Neural progenitor cell (in vitro differentiated cells): ENCODE results near the gene CBX1. TPM values are rescaled to one million over a fixed set of nuclear protein-coding genes. Genes with fewer than 3 reads are reported as not detected.
"Not testable (repeated sequence)": the region's sequence is repeated elsewhere in the genome, so short reads cannot be mapped to it uniquely, and the experiment has no call there.

Experiments used
- DNase-seq: peaks from one replicate; pipeline ENCODE4 v3.0.0-alpha.2; 2016; ENCODE audit warnings: low spot score
- H2AFZ ChIP-seq: fragments of 200-600 bp; sonication (generic); replicated peaks from 2 replicates; pipeline ENCODE4 v1.6.1; 2016; ENCODE audit warnings: antibody characterized with exemption
- H3F3A ChIP-seq: fragments of 200-600 bp; sonication (generic); 2 replicates; pipeline ENCODE4 v1.6.1; 2016; ENCODE audit warnings: antibody characterized with exemption, low read depth
- H3K27ac ChIP-seq: fragments of 200-600 bp; sonication (generic); 2 replicates; pipeline ENCODE4 v1.5.1; 2016; ENCODE audit warnings: mild to moderate bottlenecking
- H3K27me3 ChIP-seq: fragments of 200-600 bp; sonication (generic); 2 replicates; pipeline ENCODE4 v1.6.1; 2016; ENCODE audit warnings: mild to moderate bottlenecking, moderate library complexity
- H3K36me3 ChIP-seq: fragments of 200-600 bp; sonication (generic); 2 replicates; pipeline ENCODE4 v1.5.1; 2016
- H3K4me1 ChIP-seq: fragments of 200-600 bp; sonication (generic); 2 replicates; pipeline ENCODE4 v1.6.1; 2016; ENCODE audit warnings: mixed run types
- H3K4me2 ChIP-seq: fragments of 200-600 bp; sonication (generic); 2 replicates; pipeline ENCODE4 v1.6.1; 2016
- H3K4me3 ChIP-seq: fragments of 200-600 bp; sonication (generic); 2 replicates; pipeline ENCODE4 v1.5.1; 2016
- H3K79me2 ChIP-seq: fragments of 200-600 bp; sonication (generic); 2 replicates; pipeline ENCODE4 v1.6.1; 2016; ENCODE audit warnings: low read depth
- H3K9ac ChIP-seq: fragments of 200-600 bp; sonication (generic); 2 replicates; pipeline ENCODE4 v1.6.1; 2016
- H3K9me3 ChIP-seq: fragments of 200-600 bp; sonication (generic); 2 replicates; pipeline ENCODE4 v1.5.1; 2016; ENCODE audit warnings: low read depth
- H4K20me1 ChIP-seq: fragments of 200-600 bp; sonication (generic); 2 replicates; pipeline ENCODE4 v1.6.1; 2016; ENCODE audit warnings: low read depth
- H3K27ac Mint-ChIP-seq: 3 replicates; pipeline ENCODE4 v1.8.0; 2021; ENCODE audit warnings: mixed read lengths
- H3K27me3 Mint-ChIP-seq: 2 replicates; pipeline ENCODE4 v1.8.0; 2022; ENCODE audit warnings: low read depth, mild to moderate bottlenecking, inconsistent platforms, moderate library complexity, mixed read lengths; ENCODE audit not compliant: insufficient read depth
- H3K36me3 Mint-ChIP-seq: 3 replicates; pipeline ENCODE4 v1.8.0; 2021; ENCODE audit warnings: mixed read lengths
- H3K4me1 Mint-ChIP-seq: 3 replicates; pipeline ENCODE4 v1.8.0; 2021; ENCODE audit warnings: mixed read lengths
- H3K4me3 Mint-ChIP-seq: 3 replicates; pipeline ENCODE4 v1.8.0; 2021; ENCODE audit warnings: mild to moderate bottlenecking, moderate library complexity, mixed read lengths
- H3K9me3 Mint-ChIP-seq: 3 replicates; pipeline ENCODE4 v1.8.0; 2020; ENCODE audit warnings: mixed read lengths
- CTCF ChIP-seq: fragments of 200-600 bp; sonication (generic); IDR thresholded peaks from 2 replicates; pipeline ENCODE4 v1.5.1; 2017; ENCODE audit warnings: antibody characterized with exemption, mild to moderate bottlenecking
- EZH2 ChIP-seq: fragments of 200-600 bp; sonication (generic); IDR thresholded peaks from 2 replicates; pipeline ENCODE4 v1.6.1; 2017; ENCODE audit warnings: antibody characterized with exemption, mild to moderate bottlenecking, moderate library complexity
- EZH2phosphoT487 ChIP-seq: fragments of 200-600 bp; sonication (generic); IDR thresholded peaks from 2 replicates; pipeline ENCODE4 v1.6.1; 2017; ENCODE audit warnings: antibody characterized with exemption
- total RNA-seq: library from RNA; depleted of rRNA; stranded (reverse); fragments of >200 nt; gene quantifications from 2 replicates; pipeline ENCODE4 v1.2.3, GENCODE V29; 2015; ENCODE audit warnings: low replicate concordance

CBX1 gene
- total RNA-seq, 1 donor from 2014 or later: 208 TPM

- not testable (repeated sequence) for H3K9me3 ChIP-seq, H3K27ac Mint-ChIP-seq, H2AFZ ChIP-seq, H3K4me1 Mint-ChIP-seq, H3K27ac ChIP-seq, H3K4me3 ChIP-seq, H3K9me3 Mint-ChIP-seq, H3K27me3 ChIP-seq, H3K4me2 ChIP-seq, DNase-seq, H3K9ac ChIP-seq, H3K27me3 Mint-ChIP-seq, H3K4me1 ChIP-seq, H3K4me3 Mint-ChIP-seq
- Histone ChIP-seq H3F3A (peaks cover 71% of the 10 kb centered on the region), H4K20me1 (peaks cover 44% of the 10 kb centered on the region), H3K79me2 (peaks cover 24% of the 10 kb centered on the region), H3K36me3 (peaks cover 11% of the 10 kb centered on the region)
- peaks cover 25% of the 10 kb centered on the region for H3K36me3 Mint-ChIP-seq
Measured at GRCh38 chr17:48072811-48073210, 28.5 kb downstream of the CBX1 start.

- no peaks in the 10 kb centered on the region for H3K27me3 Mint-ChIP-seq
- no peak overlapping the region for H3K4me3 Mint-ChIP-seq
- Histone ChIP-seq H3K4me2 (no peak overlapping the region), H3K4me1 (no peaks in the 10 kb centered on the region), H3K27ac (no peak overlapping the region), H3K9me3 (no peaks in the 10 kb centered on the region), H3F3A (peaks cover 80% of the 10 kb centered on the region), H4K20me1 (peaks cover 47% of the 10 kb centered on the region), H3K36me3 (peaks cover 11% of the 10 kb centered on the region), H3K4me3 (no peak overlapping the region), H2AFZ (no peak overlapping the region), H3K9ac (no peak overlapping the region), H3K79me2 (peaks cover 18% of the 10 kb centered on the region), H3K27me3 (no peaks in the 10 kb centered on the region)
- H3K27ac Mint-ChIP-seq: no peak overlapping the region
- TF ChIP-seq EZH2 (no peak), EZH2phosphoT487 (no peak), CTCF (no peak)
- peaks cover 5% of the 10 kb centered on the region for H3K4me1 Mint-ChIP-seq
- peaks cover 26% of the 10 kb centered on the region for H3K36me3 Mint-ChIP-seq
- H3K9me3 Mint-ChIP-seq: no peaks in the 10 kb centered on the region
- no peak for DNase-seq
Measured at GRCh38 chr17:48071654-48072053, 29.6 kb downstream of the CBX1 start.

- H3K9me3 Mint-ChIP-seq: no peaks in the 10 kb centered on the region
- no peaks in the 10 kb centered on the region for H3K9me3 ChIP-seq
- no peak for TF ChIP-seq CTCF
- no peak for TF ChIP-seq EZH2phosphoT487
- TF ChIP-seq EZH2: no peak
- peaks cover 71% of the 10 kb centered on the region for H3F3A ChIP-seq
- H3K4me3 ChIP-seq: no peak overlapping the region
- H3K27me3 Mint-ChIP-seq: no peaks in the 10 kb centered on the region
- H2AFZ ChIP-seq: no peak overlapping the region
- H3K4me3 Mint-ChIP-seq: no peak overlapping the region
- H3K36me3 ChIP-seq: peaks cover 3% of the 10 kb centered on the region
- H3K4me1 ChIP-seq: no peaks in the 10 kb centered on the region
- peaks cover 50% of the 10 kb centered on the region for H4K20me1 ChIP-seq
- H3K79me2 ChIP-seq: peaks cover 18% of the 10 kb centered on the region
- H3K27ac Mint-ChIP-seq: no peak overlapping the region
- DNase-seq: no peak
- no peak overlapping the region for H3K4me2 ChIP-seq
- H3K36me3 Mint-ChIP-seq: peaks cover 29% of the 10 kb centered on the region
- peaks cover 13% of the 10 kb centered on the region for H3K4me1 Mint-ChIP-seq
- no peak overlapping the region for H3K27ac ChIP-seq
- H3K9ac ChIP-seq: no peak overlapping the region
- no peaks in the 10 kb centered on the region for H3K27me3 ChIP-seq
Measured at GRCh38 chr17:48070195-48070594, 31.1 kb downstream of the CBX1 start.

GRCh38 chr17:48068491-48068961 lies 32.8 kb downstream of the CBX1 start:
- Histone ChIP-seq H4K20me1 (peaks cover 48% of the 10 kb centered on the region), H3K9me3 (no peaks in the 10 kb centered on the region), H3K4me1 (no peaks in the 10 kb centered on the region), H3F3A (peaks cover 70% of the 10 kb centered on the region), H3K9ac (no peak overlapping the region), H2AFZ (no peak overlapping the region), H3K27me3 (no peaks in the 10 kb centered on the region), H3K4me2 (no peak overlapping the region), H3K36me3 (peaks cover 3% of the 10 kb centered on the region), H3K79me2 (peaks cover 18% of the 10 kb centered on the region), H3K27ac (no peak overlapping the region), H3K4me3 (no peak overlapping the region)
- no peak overlapping the region for H3K4me3 Mint-ChIP-seq
- no peaks in the 10 kb centered on the region for H3K9me3 Mint-ChIP-seq
- DNase-seq: no peak
- H3K36me3 Mint-ChIP-seq: peaks cover 32% of the 10 kb centered on the region
- no peaks in the 10 kb centered on the region for H3K27me3 Mint-ChIP-seq
- peaks cover 13% of the 10 kb centered on the region for H3K4me1 Mint-ChIP-seq
- no peak for TF ChIP-seq EZH2
- peak; percentile 39 for TF ChIP-seq CTCF
- H3K27ac Mint-ChIP-seq: no peak overlapping the region

GRCh38 chr17:48067808-48068207 lies 33.5 kb downstream of the CBX1 start:
- not testable (repeated sequence) for H3K4me1 ChIP-seq, H3K4me3 Mint-ChIP-seq, H3K4me3 ChIP-seq, H3K9me3 Mint-ChIP-seq, H2AFZ ChIP-seq, H3K9ac ChIP-seq, H3K4me2 ChIP-seq, H3K27me3 Mint-ChIP-seq, H3K9me3 ChIP-seq, DNase-seq, H3K27ac Mint-ChIP-seq, H3K36me3 ChIP-seq, H3K27me3 ChIP-seq, H3K27ac ChIP-seq
- peaks cover 29% of the 10 kb centered on the region for H3K36me3 Mint-ChIP-seq
- peaks cover 46% of the 10 kb centered on the region for H4K20me1 ChIP-seq
- peaks cover 11% of the 10 kb centered on the region for H3K79me2 ChIP-seq
- H3K4me1 Mint-ChIP-seq: peaks cover 13% of the 10 kb centered on the region
- peaks cover 68% of the 10 kb centered on the region for H3F3A ChIP-seq
